Measurements from ENCODE around the gene SNRK. TPM values are rescaled to one million over a fixed set of nuclear protein-coding genes. Genes with fewer than 3 reads are reported as not detected.

Gene SNRK
- total RNA-seq, 1 donor from 2014 or later, result 46.3 TPM

- peak overlapping the region; percentile 70 for H3K4me3 ChIP-seq
- peaks cover 55% of the 10 kb centered on the region for H3K4me1 ChIP-seq
Observed at GRCh38 chr3:43289841-43290470, 3.6 kb downstream of the SNRK start.

GRCh38 chr3:43290956-43291355 lies 4.6 kb downstream of the SNRK start:
- TF ChIP-seq CTCF (IDR thresholded peaks at IDR 0.05), result no peak
- peak overlapping the region; percentile 70 for H3K4me3 ChIP-seq
- H3K4me1 ChIP-seq, result peaks cover 62% of the 10 kb centered on the region
- H3K36me3 ChIP-seq, result no peaks in the 10 kb centered on the region
- H3K9me3 ChIP-seq, result no peaks in the 10 kb centered on the region
- DNase-seq, result no peak
- H3K27me3 ChIP-seq, result no peaks in the 10 kb centered on the region
- no peak for ATAC-seq
- H3K27ac ChIP-seq, result peak overlapping the region; percentile 84
- intact Hi-C loops (cut with DNase I), result no loop called here

More at GRCh38 chr3:43289841-43290470, 3.6 kb downstream of the SNRK start:
- intact Hi-C loops (cut with DNase I), result no loop called here
- DNase-seq, result no peak
- ATAC-seq, result no peak
- Histone ChIP-seq H3K36me3 (no peaks in the 10 kb centered on the region), H3K27ac (peak overlapping the region; percentile 84), H3K27me3 (no peaks in the 10 kb centered on the region), H3K9me3 (no peaks in the 10 kb centered on the region)
- TF ChIP-seq CTCF (IDR thresholded peaks at IDR 0.05), result no peak

- no peak for TF ChIP-seq CTCF (IDR thresholded peaks at IDR 0.05)
- no peaks in the 10 kb centered on the region for H3K9me3 ChIP-seq
- H3K27me3 ChIP-seq, result no peaks in the 10 kb centered on the region
- no peak for DNase-seq
- intact Hi-C loops (cut with DNase I), result no loop called here
- no peak for ATAC-seq
- peaks cover 64% of the 10 kb centered on the region for H3K4me1 ChIP-seq
- H3K27ac ChIP-seq, result peak overlapping the region; percentile 84
- no peaks in the 10 kb centered on the region for H3K36me3 ChIP-seq
- H3K4me3 ChIP-seq, result no peak overlapping the region
Observed at GRCh38 chr3:43291546-43291945, 5.2 kb downstream of the SNRK start.

- ATAC-seq, result no peak
Observed at GRCh38 chr3:43294975-43295374, 8.6 kb downstream of the SNRK start.

GRCh38 chr3:43296565-43296964 lies 10.2 kb downstream of the SNRK start:
- H3K27me3 ChIP-seq, result no peaks in the 10 kb centered on the region
- TF ChIP-seq CTCF (IDR thresholded peaks at IDR 0.05), result no peak
- H3K4me3 ChIP-seq, result peak overlapping the region; percentile 0
- peaks cover 72% of the 10 kb centered on the region for H3K4me1 ChIP-seq
- H3K9me3 ChIP-seq, result no peaks in the 10 kb centered on the region
- intact Hi-C loops (cut with DNase I), result no loop called here
- DNase-seq (no peak), ATAC-seq (peak; percentile 96)
- no peak overlapping the region for H3K27ac ChIP-seq
- H3K36me3 ChIP-seq, result no peaks in the 10 kb centered on the region

More at GRCh38 chr3:43294975-43295374, 8.6 kb downstream of the SNRK start:
- Histone ChIP-seq H3K4me1 (peaks cover 78% of the 10 kb centered on the region), H3K9me3 (no peaks in the 10 kb centered on the region), H3K27me3 (no peaks in the 10 kb centered on the region), H3K36me3 (no peaks in the 10 kb centered on the region), H3K27ac (no peak overlapping the region), H3K4me3 (no peak overlapping the region)
- no peak for TF ChIP-seq CTCF (IDR thresholded peaks at IDR 0.05)
- intact Hi-C loops (cut with DNase I), result no loop called here
- no peak for DNase-seq

- intact Hi-C loops (cut with DNase I), result no loop called here
- H3K4me3 ChIP-seq, result no peak overlapping the region
- H3K36me3 ChIP-seq, result peaks cover 4% of the 10 kb centered on the region
- DNase-seq (no peak), ATAC-seq (no peak)
- TF ChIP-seq CTCF (IDR thresholded peaks at IDR 0.05), result no peak
- peaks cover 62% of the 10 kb centered on the region for H3K4me1 ChIP-seq
- no peaks in the 10 kb centered on the region for H3K9me3 ChIP-seq
- no peak overlapping the region for H3K27ac ChIP-seq
- no peaks in the 10 kb centered on the region for H3K27me3 ChIP-seq
Observed at GRCh38 chr3:43298292-43298691, 12.0 kb downstream of the SNRK start.

Data from upper lobe of right lung (tissue), 1 donor.